ENCODE data around the gene UBE2I.

The UBE2I gene

DNA sequence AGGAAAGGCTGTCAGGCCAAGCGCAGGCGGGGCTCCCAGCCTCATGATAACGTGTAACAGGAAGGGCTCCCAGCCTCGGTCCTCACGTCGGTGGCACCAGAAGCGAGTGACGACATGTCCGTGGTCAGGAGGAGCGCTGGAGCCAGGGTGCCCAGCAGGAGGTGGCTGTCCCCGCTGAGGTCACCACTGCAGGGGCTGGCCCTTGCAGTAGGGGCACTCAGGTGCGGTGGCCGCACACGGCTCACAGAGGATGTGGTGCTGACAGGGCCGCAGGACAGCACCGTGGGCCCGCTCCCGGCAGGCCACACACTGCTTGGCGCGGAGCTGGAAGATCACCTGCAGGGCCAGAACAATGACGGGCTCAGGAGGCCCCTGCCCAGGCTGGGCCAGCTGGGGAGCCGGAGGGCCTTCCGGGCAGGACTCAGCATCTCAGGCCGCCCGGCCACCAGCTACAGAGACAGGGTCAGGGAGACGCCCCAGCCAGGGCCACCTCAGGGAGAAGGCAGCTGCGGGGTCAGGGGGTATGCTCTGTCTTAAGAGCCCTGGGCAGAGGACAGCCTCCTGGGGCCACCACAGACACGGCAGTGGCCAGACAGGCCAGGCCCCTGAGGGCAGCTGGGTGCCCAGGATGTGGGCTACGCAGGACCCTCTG is 56.8 kb downstream of the UBE2I start:
- DNase-seq: no peak

DNA sequence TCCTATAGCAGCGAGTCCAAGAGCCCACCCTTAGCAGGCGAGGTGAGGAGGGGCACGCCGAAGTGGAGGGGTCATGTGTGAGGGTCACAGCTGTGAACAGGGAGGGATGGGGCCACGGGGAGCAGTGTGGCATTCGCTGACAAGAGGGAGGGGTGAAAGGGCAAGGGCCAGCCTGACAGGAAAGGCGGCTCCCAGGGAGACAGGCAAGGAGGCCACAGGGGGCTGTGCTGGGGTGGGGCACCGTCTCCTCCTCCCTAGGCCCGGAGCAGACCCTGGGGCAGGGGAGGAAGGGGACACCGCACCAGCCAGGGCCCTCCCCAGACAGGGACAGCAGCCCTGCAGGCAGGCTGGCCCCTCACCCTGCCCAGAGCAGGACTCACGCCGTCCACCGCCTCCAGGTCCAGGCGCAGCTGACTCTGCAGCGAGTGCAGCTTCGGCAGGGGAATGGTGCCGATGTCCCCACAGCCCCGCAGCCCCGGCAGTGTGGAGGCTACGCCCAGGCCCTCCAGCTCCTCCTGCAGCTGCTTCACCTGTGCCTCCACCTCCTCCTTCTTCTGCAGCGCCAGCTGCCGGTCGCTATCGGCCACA is 57.4 kb downstream of the UBE2I start:
- DNase-seq: peak; percentile 49

GRCh38 chr16:1367486-1368174 is 58.2 kb downstream of the UBE2I start:
- DNase-seq: peak; percentile 69

DNA sequence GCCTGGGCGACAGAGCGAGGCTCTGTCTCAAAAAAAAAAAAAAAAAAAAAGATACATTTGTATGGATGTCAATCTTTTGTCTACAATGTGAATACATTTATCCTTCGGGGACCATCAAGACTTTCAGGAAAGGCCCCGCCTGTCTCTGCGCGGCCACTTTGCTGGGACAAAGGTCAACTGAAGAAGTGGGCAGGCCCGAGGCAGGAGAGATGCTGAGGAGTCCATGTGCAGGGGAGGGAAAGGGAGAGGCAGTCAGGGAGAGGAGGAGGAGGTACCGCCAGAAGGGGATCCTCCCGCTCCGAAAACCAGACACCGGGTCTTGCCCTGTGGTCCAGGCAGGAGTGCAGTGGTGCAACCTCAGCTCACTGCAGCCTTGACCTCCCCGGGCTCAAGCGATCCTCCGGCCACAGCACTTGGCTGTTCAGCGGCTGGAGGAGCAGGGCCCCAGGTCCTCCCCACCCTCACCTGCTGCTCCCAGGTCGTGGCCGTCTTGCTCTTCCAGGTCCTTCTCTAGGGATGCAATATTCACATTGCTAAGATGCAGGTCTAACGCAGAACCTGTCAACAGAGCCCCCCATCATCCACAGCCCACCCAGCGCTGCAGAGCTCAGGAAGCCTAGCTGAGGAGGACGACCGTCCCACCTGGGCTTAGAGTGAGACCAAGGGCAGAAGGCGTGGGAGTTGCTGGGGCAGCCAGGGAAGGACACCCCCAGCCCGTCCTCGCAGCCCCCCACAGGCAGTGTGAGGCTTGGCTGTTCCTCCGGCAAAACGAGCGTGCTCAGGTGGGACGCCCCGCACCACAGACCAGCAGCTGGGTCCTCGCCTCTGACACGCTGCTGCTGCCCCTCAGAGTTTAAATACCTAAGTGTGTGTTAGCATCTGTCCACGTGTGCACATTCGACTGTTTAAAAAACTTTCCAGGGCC is 61.9 kb downstream of the UBE2I start:
- DNase-seq: no peak

- no peak for DNase-seq
These were observed 63.0 kb downstream of the UBE2I start for GRCh38 chr16:1372292-1372950.

GRCh38 chr16:1374418-1375297 is 65.2 kb downstream of the UBE2I start:
- DNase-seq: no peak

- no peak for DNase-seq
These were observed 65.8 kb downstream of the UBE2I start for GRCh38 chr16:1375298-1375640.

DNA sequence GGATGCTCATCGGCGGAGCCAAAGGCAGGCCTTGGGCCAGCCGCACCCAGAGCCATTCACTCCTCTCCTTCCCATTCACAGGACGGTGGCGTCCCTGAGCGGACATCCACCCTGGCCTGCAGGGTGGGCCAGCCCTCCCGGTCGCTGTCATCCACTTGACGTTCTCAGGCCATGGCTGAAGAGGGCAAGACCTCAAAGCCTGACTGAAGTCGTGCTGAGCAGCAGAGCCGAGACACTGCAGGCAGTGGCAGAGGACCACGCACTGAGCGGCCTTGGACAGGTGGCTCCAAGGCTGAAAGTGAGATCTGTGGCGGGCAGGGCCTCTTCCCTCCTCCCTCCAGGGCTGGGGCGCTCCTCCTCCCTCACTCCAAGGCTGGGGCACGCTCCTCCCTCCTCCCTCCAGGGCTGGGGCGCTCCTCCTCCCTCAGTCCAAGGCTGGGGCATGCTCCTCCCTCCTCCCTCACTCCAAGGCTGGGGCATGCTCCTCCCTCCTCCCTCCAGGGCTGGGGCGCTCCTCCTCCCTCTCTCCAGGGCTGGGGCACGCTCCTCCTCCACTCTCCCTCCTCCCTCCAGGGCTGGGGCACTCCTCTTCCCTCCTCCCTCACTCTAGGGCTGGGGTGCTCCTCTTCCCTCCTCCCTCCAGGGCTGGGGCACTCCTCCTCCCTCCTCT is 66.4 kb downstream of the UBE2I start:
- no peak for DNase-seq
